Thyroid gland (tissue), 4 donors: ENCODE data around the gene PARVB.

Experiments used
- CTCF ChIP-seq, 6 experiments: fragments of 200-600 bp in 3 of 6; fragments of 450-650 bp in 3 of 6; sonication (generic) in 3 of 6; IDR thresholded peaks; one replicate each; pipeline ENCODE4 v1.5.1; 2016 to 2019; ENCODE audit warnings: antibody characterized with exemption in 6 of 6, mild to moderate bottlenecking in 2 of 6, inconsistent platforms in 1 of 6, moderate library complexity in 1 of 6
- POLR2A ChIP-seq, 2 donors: fragments of 450-650 bp; IDR thresholded peaks; one replicate each; pipeline ENCODE4 v1.6.1; 2017; ENCODE audit warnings: antibody characterized with exemption in 2 of 2, mild to moderate bottlenecking in 2 of 2, moderate library complexity in 1 of 2

DNA sequence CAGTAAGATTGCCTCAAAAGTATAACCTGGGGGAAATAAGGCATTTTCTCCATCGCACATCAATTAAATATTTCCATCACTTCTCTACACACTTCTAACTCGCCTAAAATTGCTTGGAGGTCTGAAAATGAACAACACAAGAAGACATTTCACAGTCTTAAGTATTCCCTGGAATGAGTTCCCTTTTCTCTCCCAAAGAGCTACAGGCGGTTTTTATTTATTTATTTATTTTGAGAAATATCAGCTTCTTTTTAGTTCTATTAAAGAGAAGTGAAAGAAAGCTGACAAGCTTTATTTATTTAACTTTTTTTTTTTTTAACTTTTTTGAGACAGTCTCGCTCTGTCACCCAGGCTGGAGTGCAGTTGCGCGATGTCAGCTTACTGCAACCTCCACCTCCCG lies 11.5 kb upstream of the PARVB start:
- no peak for TF ChIP-seq CTCF (IDR thresholded peaks at IDR 0.05)
- no peak for TF ChIP-seq POLR2A (IDR thresholded peaks at IDR 0.05)
